HG03064 (cell line): ENCODE measurements around the gene NDUFS6.
"Not testable (repeated sequence)": the region's sequence is repeated elsewhere in the genome, so short reads cannot be mapped to it uniquely, and the experiment has no call there.

Experiments used
- ATAC-seq: cut with Tn5 transposase; IDR thresholded peaks from one replicate; pipeline ENCODE4 v1.9.1; 2021; ENCODE audit warnings: low read depth; ENCODE audit not compliant: unreplicated experiment

Gene NDUFS6

DNA sequence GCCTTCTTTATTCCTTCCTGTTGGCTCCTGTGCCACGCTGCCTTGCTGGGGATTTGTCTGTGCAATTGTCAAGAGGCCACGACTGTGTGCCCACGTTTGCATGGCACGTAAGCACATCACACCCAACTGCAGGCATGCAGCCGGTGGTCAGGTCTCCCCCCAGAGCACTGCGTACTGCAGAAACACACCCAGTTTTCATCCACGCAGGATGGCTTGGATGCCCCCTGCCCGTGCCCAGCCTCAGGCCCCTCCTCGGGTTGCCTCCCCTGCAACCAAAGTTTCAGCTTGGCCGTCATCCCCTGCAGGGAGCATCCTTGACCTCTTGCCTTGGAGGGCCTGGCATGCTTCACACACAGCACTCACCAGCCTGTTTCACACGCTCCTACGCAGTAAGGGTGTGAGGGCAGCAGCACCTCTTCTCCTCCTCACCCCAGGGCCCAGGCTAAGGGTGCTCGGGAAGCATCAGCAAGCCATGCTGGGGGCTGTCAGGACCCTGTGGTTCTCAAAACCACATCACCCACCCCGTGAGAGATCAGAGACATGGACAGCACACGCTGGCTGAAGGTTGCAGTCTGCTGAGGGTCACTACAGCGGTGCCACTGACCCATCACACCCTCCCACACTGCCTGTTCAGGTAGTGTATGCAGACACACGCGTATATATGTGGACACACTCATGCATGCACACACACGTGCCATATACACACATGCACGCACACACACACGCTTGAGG, 4.7 kb upstream of the NDUFS6 start:
- ATAC-seq = no peak

GRCh38 chr5:1797103-1797800, 4.0 kb upstream of the NDUFS6 start:
- ATAC-seq = no peak

DNA sequence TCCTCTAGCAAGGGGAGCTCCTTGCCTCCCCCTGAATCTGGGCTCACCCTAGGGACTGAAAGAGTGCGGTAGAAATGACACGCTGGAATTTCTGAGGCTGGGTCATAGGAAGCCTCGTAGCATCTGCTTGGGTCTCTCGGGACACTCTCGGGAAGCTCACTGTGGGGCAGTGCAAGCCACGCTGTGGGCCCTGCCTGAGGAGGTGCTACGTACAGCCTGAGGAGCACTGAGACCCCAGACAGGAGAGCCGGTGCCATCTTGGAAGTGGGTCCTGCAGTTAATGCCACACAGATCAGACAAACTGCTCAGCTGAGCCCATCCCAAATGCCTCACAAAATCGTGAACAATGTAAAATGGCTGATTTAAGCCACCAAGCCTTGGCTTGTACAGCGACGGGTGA, 3.4 kb upstream of the NDUFS6 start:
- no peak for ATAC-seq

GRCh38 chr5:1798589-1798988, 2.6 kb upstream of the NDUFS6 start:
- ATAC-seq = not testable (repeated sequence)

DNA sequence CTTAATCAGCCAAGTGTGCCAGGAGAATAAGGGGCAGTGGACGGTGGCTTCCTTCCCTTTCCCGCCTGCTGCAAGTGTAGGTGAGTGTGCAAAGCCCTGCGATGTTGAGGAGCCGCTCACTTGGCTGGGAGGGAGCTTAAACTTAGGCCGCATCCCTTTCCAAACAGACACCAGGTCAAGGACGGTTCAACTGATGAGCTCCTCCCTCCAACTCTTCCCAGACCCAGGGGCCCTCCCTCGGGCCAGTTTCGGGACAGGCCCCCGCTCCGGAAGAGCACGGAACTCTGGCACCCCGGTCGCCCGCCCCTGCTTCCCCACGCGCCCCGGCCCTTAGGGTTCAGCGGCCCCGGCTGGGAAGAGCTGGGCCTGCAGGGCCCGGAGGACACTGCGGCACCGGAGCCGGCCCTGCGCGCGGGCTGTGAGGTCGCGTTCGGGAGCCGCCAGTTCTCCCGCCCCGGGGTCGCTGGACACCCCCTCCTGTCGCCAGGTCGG, 2.1 kb upstream of the NDUFS6 start:
- no peak for ATAC-seq

DNA sequence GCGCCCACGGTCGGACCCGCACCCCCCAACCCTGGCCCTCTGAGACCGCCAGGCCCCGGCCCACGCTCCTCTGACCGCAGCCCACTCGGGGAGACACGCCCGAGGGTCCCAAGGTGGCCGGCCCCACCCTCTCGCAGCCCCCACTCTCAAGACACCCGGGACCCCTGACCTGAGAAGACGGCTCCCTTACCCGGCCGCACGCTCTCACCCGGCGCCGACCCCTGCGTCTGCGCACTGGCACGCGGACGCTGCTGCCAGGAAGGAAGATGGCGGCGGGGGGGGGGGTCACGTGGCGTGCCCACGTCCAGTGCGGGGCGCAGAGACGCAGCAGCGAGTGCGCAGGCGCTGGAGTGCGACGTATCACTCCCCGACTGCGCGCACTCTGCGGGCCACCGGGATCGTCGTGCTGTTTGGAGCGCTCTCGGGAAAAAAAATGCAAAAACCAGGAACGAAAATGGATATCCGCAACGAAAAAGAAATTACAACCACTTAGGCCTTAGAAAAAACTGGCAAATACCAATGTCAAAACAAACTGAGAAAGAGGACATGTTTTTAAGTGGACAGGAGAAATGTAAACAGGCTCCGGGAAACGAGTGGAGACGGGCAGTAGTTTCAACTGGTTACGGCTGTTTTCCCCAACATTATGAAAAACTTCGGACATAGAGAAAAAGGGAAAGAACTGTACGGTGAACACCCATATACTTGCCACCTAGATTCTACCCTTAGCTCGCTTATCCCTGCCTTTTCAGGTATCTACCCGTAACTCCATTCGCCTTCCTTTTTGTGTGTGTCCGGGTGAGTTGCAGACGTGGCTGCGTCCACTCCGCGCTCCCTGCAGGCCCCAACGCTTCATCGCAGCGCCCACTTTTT, 1.4 kb upstream of the NDUFS6 start, which contains the start of gene MRPL36:
Gene MRPL36, minus strand, starts transcription at position 236 of the 870 bp plus-strand sequence. CDS start 902 bp downstream, outside the sequence.
- ATAC-seq = no peak

GRCh38 chr5:1800472-1801221, 560 bp upstream of the NDUFS6 start:
- ATAC-seq = peak; percentile 37

GRCh38 chr5:1801967-1802295, 724 bp downstream of the NDUFS6 start:
- no peak for ATAC-seq

- no peak for ATAC-seq
Measured at GRCh38 chr5:1803192-1803591, 2.0 kb downstream of the NDUFS6 start.

DNA sequence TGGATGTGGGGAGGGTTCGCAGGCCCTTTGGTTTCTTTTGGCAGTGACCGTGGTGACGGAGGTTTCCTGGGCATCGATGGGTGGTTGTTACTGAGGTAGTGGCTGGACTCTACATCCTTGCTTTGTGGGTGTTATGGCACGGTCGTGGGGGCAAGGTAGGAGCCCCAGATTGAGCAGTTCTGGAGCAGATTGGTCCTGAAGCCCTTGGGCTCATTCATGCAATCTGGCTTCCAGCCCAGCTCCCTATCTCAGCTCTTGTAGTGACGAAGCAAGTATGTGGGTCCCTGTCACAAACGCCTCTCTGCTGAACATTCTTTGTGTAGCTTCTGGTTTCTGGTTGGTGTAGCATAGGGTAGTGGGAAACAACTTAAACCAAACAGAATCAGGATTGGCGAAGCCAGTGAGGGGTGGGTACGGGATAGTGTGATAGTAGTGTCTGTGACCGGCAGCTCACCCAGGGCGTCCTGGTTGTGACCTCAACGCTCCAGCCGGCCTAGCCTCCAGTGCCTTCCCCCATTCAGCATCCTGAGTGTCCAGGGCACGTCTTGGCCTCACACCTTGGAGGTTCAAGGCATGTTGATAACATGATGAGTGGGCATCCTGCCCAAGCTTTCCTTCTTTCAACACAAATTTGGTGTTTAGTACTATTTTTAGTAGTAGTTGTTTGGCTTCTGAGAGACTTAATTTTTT, 2.9 kb downstream of the NDUFS6 start:
- ATAC-seq = no peak

GRCh38 chr5:1805326-1805725, 4.1 kb downstream of the NDUFS6 start:
- ATAC-seq = no peak

DNA sequence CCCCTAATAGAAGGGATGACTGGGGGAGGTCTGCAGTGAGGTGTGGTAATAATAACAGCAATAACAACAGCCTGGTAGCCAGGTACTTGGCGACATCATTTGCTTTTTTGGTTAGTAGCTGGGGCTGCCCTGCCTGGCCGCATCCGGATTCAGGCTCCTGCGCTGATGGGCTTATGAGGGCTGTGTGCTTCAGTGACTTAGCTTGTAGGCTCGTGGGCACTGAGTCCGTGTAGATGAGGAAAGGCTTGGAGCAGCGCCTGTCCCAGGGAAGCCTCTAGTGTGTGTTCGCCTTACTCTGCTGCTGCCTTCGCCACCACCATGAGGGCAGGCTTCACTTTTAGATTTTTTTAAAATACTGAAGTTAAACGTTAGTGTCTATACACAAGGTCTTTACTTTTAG, 4.5 kb downstream of the NDUFS6 start:
- no peak for ATAC-seq

- ATAC-seq = no peak
Measured at GRCh38 chr5:1806199-1806598, 5.0 kb downstream of the NDUFS6 start.

- no peak for ATAC-seq
Measured at GRCh38 chr5:1806974-1807373, 5.8 kb downstream of the NDUFS6 start.

DNA sequence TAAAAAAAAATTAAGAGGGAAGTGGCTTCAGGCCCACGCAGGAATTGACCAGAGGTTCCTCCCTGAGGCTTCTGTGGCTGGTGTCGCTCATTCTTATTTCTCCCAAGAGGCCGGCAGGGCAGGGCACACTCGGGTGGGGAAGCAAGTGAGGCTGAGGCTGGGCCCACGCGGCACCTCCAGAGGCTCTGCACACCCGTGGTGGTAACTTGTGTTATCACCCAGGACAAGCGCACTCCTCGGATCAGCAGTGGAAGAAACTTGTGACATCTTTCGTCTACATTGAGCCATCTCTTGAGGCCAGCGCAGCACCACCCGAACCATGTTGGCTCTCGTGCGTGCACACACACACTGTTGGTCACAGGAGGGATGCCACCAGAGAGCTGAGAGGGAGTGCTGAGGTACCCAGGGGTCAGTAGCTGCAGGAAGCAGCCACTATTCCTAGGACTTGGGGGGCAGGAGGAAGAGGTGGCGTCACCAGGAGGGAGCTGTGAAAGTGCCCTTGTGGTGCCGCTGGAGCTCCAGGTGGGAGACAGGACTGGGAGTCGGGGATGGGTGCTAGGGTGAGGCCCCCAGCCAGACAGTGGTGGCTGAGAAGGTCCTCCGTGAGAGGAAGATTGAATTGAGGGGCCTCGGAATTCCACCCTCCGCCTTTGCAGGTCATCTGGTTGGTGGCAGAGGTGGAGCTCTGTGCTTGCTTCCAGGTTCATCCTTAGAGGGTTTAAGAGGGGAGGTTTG, 6.4 kb downstream of the NDUFS6 start:
- ATAC-seq = no peak

DNA sequence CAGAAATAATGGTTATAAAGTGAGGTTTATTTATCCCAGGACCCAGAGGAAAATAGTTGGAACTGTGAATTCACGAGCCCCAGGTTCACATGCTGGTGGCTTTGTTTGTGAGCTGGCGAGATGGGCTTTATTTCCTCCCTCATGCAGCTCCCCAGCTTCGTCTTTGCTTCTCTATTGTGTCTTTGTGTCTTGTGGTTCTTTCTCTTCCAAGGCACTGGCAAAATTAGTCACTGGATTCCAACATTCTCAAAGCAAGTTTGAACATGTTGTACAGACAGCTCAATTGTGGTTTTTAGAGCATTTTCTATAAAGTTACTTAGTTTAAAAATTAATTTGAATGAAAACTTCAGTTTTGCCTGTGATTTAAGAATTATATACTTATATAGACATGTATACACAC, 7.2 kb downstream of the NDUFS6 start:
- ATAC-seq = no peak

DNA sequence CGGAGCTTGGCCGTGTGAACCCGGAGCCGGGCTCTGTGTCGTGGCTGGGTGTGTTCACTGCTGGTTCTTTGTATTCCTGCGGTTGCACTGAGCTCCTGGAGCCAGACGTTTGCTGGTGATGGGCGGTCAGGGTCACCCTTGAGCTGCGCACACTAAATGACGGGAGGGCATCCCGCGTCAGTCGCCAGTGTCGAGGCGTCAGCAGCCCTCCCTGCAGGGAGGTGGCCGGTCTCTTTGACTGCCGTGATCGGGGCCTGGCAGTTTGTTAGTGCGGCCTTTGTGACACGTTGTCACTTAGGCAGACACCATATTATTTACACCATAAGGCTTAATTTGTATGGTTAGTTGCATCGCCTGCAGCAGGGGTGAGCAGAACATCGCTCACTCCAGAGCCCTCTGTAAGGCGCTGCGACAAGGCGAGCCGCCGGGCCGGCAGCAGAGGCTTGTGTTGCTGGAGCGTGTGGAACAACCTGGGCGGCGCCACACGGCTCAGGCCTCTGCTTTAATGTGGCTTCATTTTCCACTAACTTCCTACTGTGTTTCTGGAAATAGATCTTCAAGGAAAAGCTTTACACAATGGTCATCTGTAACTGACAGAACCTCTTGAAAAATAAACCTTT, 8.3 kb downstream of the NDUFS6 start:
- ATAC-seq = no peak

GRCh38 chr5:1810581-1811101, 9.4 kb downstream of the NDUFS6 start:
- no peak for ATAC-seq
